Lung (tissue), 12 donors: ENCODE data around the gene DDX42. TPM values are rescaled to one million over a fixed set of nuclear protein-coding genes. Genes with fewer than 3 reads are reported as not detected.
"Not testable (repeated sequence)": the region's sequence is repeated elsewhere in the genome, so short reads cannot be mapped to it uniquely, and the experiment has no call there.

ENCODE experiments used
- ATAC-seq: fragments of 200-7000 bp; cut with Tn5 transposase; one replicate; pipeline ENCODE4 v1.9.1; 2020; ENCODE audit warnings: moderate number of reproducible peaks; ENCODE audit not compliant: insufficient read depth, low FRiP score
- DNase-seq, 3 donors: peaks; one replicate each; pipeline ENCODE4 v3.0.0-alpha.2; 2013 to 2017
- H3K27ac ChIP-seq, 2 donors: one replicate each; pipeline ENCODE4 v1.5.1; 2013; ENCODE audit warnings: mild to moderate bottlenecking in 2 of 2, moderate library complexity in 2 of 2, control low read depth in 1 of 2, inconsistent platforms in 1 of 2, low read depth in 1 of 2, low read length in 1 of 2
- H3K27me3 ChIP-seq, 3 donors: one replicate each; pipeline ENCODE4 v1.5.1; 2013; ENCODE audit warnings: low read length in 2 of 3; ENCODE audit not compliant: control insufficient read depth in 3 of 3, insufficient read depth in 3 of 3
- H3K36me3 ChIP-seq, 4 donors: one replicate each; pipeline ENCODE4 v1.5.1; 2013; ENCODE audit warnings: low read length in 4 of 4, mild to moderate bottlenecking in 1 of 4, moderate library complexity in 1 of 4; ENCODE audit not compliant: control insufficient read depth in 4 of 4, insufficient read depth in 4 of 4
- H3K4me1 ChIP-seq, 5 donors: one replicate each; pipeline ENCODE4 v1.5.1; 2013; ENCODE audit warnings: low read length in 5 of 5, mild to moderate bottlenecking in 2 of 5, moderate library complexity in 1 of 5; ENCODE audit not compliant: control insufficient read depth in 5 of 5, insufficient read depth in 5 of 5
- H3K4me3 ChIP-seq: one replicate; pipeline ENCODE4 v1.5.1; 2013; ENCODE audit warnings: mild to moderate bottlenecking, control low read depth, moderate library complexity
- H3K9ac ChIP-seq, 2 donors: one replicate each; pipeline ENCODE4 v1.5.1; 2013; ENCODE audit warnings: low read length in 2 of 2, control low read depth in 1 of 2; ENCODE audit not compliant: insufficient read depth in 1 of 2
- H3K9me3 ChIP-seq, 4 donors: one replicate each; pipeline ENCODE4 v1.5.1; 2013; ENCODE audit warnings: low read length in 3 of 4, mild to moderate bottlenecking in 1 of 4, moderate library complexity in 1 of 4; ENCODE audit not compliant: control insufficient read depth in 4 of 4, insufficient read depth in 3 of 4
- WGBS, 2 donors: extraction: QIAGEN DNeasy Blood & Tissue Kit; methylation state at CpG; one replicate each; pipeline ENCODE4 v1.1.7; 2013; 5-methylcytosine and 5-hydroxymethylcytosine counted together
- polyA plus RNA-seq, 2 donors: library from polyadenylated mRNA; stranded (reverse); fragments of 200-250 nt; gene quantifications; one replicate each; pipeline ENCODE4 v1.2.1, GENCODE V29; 2013
- total RNA-seq, 2 donors: library from RNA; depleted of rRNA in 1 of 2; stranded (reverse); fragments of >200 nt in 1 of 2; gene quantifications; one replicate each; pipeline ENCODE4 v1.2.1, GENCODE V29; 2014 to 2021
- TF ChIP-seq, protein P1 (sequence below): IDR thresholded peaks from 2 replicates; pipeline ENCODE4 v1.5.1; 2012; ENCODE audit warnings: mild to moderate bottlenecking; ENCODE audit errors: control extremely low read depth, extremely low read depth
- donor health status: control.
- donor health status: control.
- donor health status: Bipolar disorder and iron deficiency.
- donor health status: healthy.
- donor health status: DM: yes; HTN: yes; CAD: no.

DDX42 gene
- total and polyA plus RNA-seq, 4 donors = 47.8 to 153 (median 75.9) TPM

- Histone ChIP-seq H3K9ac (no peak overlapping the region), H3K4me1 (no peaks in the 10 kb centered on the region), H3K9me3 (no peaks in the 10 kb centered on the region), H3K27ac (no peak overlapping the region), H3K27me3 (peaks cover 0 to 3% (median 0%) of the 10 kb centered on the region in 3 donors), H3K4me3 (no peak overlapping the region), H3K36me3 (no peaks in the 10 kb centered on the region)
- 83 to 87% methylated on average over 3 of the region's 3 CpGs for WGBS, 2 donors
- TF ChIP-seq, protein P1, sequence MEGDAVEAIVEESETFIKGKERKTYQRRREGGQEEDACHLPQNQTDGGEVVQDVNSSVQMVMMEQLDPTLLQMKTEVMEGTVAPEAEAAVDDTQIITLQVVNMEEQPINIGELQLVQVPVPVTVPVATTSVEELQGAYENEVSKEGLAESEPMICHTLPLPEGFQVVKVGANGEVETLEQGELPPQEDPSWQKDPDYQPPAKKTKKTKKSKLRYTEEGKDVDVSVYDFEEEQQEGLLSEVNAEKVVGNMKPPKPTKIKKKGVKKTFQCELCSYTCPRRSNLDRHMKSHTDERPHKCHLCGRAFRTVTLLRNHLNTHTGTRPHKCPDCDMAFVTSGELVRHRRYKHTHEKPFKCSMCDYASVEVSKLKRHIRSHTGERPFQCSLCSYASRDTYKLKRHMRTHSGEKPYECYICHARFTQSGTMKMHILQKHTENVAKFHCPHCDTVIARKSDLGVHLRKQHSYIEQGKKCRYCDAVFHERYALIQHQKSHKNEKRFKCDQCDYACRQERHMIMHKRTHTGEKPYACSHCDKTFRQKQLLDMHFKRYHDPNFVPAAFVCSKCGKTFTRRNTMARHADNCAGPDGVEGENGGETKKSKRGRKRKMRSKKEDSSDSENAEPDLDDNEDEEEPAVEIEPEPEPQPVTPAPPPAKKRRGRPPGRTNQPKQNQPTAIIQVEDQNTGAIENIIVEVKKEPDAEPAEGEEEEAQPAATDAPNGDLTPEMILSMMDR = no peak
- ATAC-seq (no peak), DNase-seq (no peak)
These were observed 85.3 kb downstream of the DDX42 start for GRCh38 chr17:63859257-63859656.

DNA sequence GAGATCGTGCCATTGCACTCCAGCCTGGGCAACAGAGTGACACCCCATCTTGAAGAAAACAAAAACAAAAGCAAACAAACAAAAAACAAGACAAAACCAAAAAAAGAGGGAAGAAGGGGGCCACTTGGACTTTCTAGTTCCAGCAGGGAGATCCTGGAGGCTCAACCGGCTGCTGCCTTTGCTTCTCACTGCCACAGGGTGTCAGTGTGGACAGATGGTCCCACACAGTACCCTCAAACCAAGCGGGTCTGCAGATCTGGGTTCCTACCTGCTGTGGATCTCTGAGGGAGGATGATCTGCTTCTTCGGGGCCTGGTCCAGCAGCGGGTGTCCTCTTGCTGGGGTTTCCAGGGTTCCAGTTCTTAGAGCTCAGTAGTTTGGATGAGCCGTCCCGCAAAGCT is 92.7 kb downstream of the DDX42 start:
- H3K4me3 ChIP-seq, H3K9ac ChIP-seq, H3K27ac ChIP-seq, H3K27me3 ChIP-seq, H3K9me3 ChIP-seq, ATAC-seq, H3K36me3 ChIP-seq, H3K4me1 ChIP-seq, DNase-seq: not testable (repeated sequence)
- 77 to 79% methylated on average over 7 of the region's 7 CpGs for WGBS, 2 donors

Other genes starting within 250 kb of the DDX42 start
- gene DCAF7, start 223.7 kb upstream of the DDX42 start, total RNA-seq = 10 to 100 TPM; 58.7 to 76.6 TPM
- 10 to 100 TPM; 21.7 to 29.5 TPM for gene DCAF7, start 223.7 kb upstream of the DDX42 start, polyA plus RNA-seq
- gene TACO1, start 173.3 kb upstream of the DDX42 start, total RNA-seq = 10 to 100 TPM; 11.1 to 20.7 TPM
- gene TACO1, start 173.3 kb upstream of the DDX42 start, polyA plus RNA-seq = 10 to 100 TPM; 16.9 to 18.1 TPM
- gene MAP3K3, start 151.8 kb upstream of the DDX42 start, total RNA-seq = 10 to 100 TPM; 50.1 to 56.3 TPM
- 10 to 100 TPM; 24.5 to 33.0 TPM for gene MAP3K3, start 151.8 kb upstream of the DDX42 start, polyA plus RNA-seq
- 10 to 100 TPM; 30.1 to 30.8 TPM for gene LIMD2, start 74.0 kb upstream of the DDX42 start, total RNA-seq
- gene LIMD2, start 74.0 kb upstream of the DDX42 start, polyA plus RNA-seq = 10 to 100 TPM; 26.4 to 69.5 TPM
- gene STRADA, start 32.4 kb upstream of the DDX42 start, total RNA-seq = 10 to 100 TPM; 33.7 to 48.8 TPM
- 10 to 100 TPM; 20.7 to 23.1 TPM for gene STRADA, start 32.4 kb upstream of the DDX42 start, polyA plus RNA-seq
- 10 to 100 TPM; 86.5 to 89.9 TPM for gene CCDC47, start 573 bp upstream of the DDX42 start, total RNA-seq
- 10 to 100 TPM; 29.5 to 78.9 TPM for gene CCDC47, start 573 bp upstream of the DDX42 start, polyA plus RNA-seq
- 100 to 1,000 TPM in 1 of 2 donors, 10 to 100 TPM in 1; 46.1 to 124 TPM for gene PSMC5, start 53.3 kb downstream of the DDX42 start, total RNA-seq
- 100 to 1,000 TPM; 154 to 177 TPM for gene PSMC5, start 53.3 kb downstream of the DDX42 start, polyA plus RNA-seq
- gene FTSJ3, start 53.5 kb downstream of the DDX42 start, total RNA-seq = 10 to 100 TPM; 29.2 to 39.8 TPM
- gene FTSJ3, start 53.5 kb downstream of the DDX42 start, polyA plus RNA-seq = 10 to 100 TPM; 15.4 to 30.0 TPM
- gene SMARCD2, start 68.5 kb downstream of the DDX42 start, total RNA-seq = 100 to 1,000 TPM in 1 of 2 donors, 10 to 100 TPM in 1; 82.4 to 109 TPM
- 10 to 100 TPM; 64.9 to 67.7 TPM for gene SMARCD2, start 68.5 kb downstream of the DDX42 start, polyA plus RNA-seq
- not detected for gene CSH2, start 99.5 kb downstream of the DDX42 start, total RNA-seq
- not detected for gene CSH2, start 99.5 kb downstream of the DDX42 start, polyA plus RNA-seq
- not detected for gene GH2, start 107.8 kb downstream of the DDX42 start, total RNA-seq
- gene GH2, start 107.8 kb downstream of the DDX42 start, polyA plus RNA-seq = not detected
- gene CSH1, start 122.4 kb downstream of the DDX42 start, total RNA-seq = not detected
- not detected for gene CSH1, start 122.4 kb downstream of the DDX42 start, polyA plus RNA-seq
- gene CSHL1, start 137.1 kb downstream of the DDX42 start, total RNA-seq = not detected
- gene CSHL1, start 137.1 kb downstream of the DDX42 start, polyA plus RNA-seq = not detected
- not detected for gene GH1, start 144.7 kb downstream of the DDX42 start, total RNA-seq
- not detected for gene GH1, start 144.7 kb downstream of the DDX42 start, polyA plus RNA-seq
- gene CD79B, start 158.2 kb downstream of the DDX42 start, total RNA-seq = 1 to 10 TPM; 4.4 to 5.6 TPM
- gene CD79B, start 158.2 kb downstream of the DDX42 start, polyA plus RNA-seq = 1 to 10 TPM; 1.8 to 8.7 TPM
- gene SCN4A, start 198.7 kb downstream of the DDX42 start, total RNA-seq = under 1 TPM; 0.31 to 0.49 TPM
- under 1 TPM; 0.11 to 0.12 TPM for gene SCN4A, start 198.7 kb downstream of the DDX42 start, polyA plus RNA-seq
- 10 to 100 TPM in 1 of 2 donors, 1 to 10 TPM in 1; 8.8 to 36.8 TPM for gene PRR29, start 224.2 kb downstream of the DDX42 start, total RNA-seq
- 1 to 10 TPM; 8.0 to 9.3 TPM for gene PRR29, start 224.2 kb downstream of the DDX42 start, polyA plus RNA-seq
- gene ICAM2, start 246.5 kb downstream of the DDX42 start, total RNA-seq = 10 to 100 TPM; 58.7 to 60.3 TPM
- gene ICAM2, start 246.5 kb downstream of the DDX42 start, polyA plus RNA-seq = 10 to 100 TPM; 64.1 to 77.7 TPM